Ectodermal cell (in vitro differentiated cells): Measurements from ENCODE around the gene AP2A2.

ENCODE experiments used
- H3K27ac ChIP-seq: 2 replicates; pipeline ENCODE4 v1.7.0; 2013; ENCODE audit warnings: mild to moderate bottlenecking, low read depth, low read length; ENCODE audit not compliant: insufficient read depth, poor library complexity, severe bottlenecking
- H3K27me3 ChIP-seq: 2 replicates; pipeline ENCODE4 v1.7.0; 2013; ENCODE audit warnings: mild to moderate bottlenecking, low read length; ENCODE audit not compliant: insufficient read depth, control insufficient read depth, poor library complexity, severe bottlenecking
- H3K36me3 ChIP-seq: one replicate; pipeline ENCODE4 v1.7.0; 2013; ENCODE audit warnings: low read length; ENCODE audit not compliant: control insufficient read depth, insufficient read depth
- H3K4me1 ChIP-seq: one replicate; pipeline ENCODE4 v1.7.0; 2013; ENCODE audit warnings: low read length; ENCODE audit not compliant: control insufficient read depth, insufficient read depth
- H3K4me3 ChIP-seq: 2 replicates; pipeline ENCODE4 v1.7.0; 2013; ENCODE audit warnings: low read depth, low read length, control low read depth; ENCODE audit not compliant: insufficient read depth
- H3K9me3 ChIP-seq: 2 replicates; pipeline ENCODE4 v1.7.0; 2013; ENCODE audit warnings: mild to moderate bottlenecking, low read length, moderate library complexity; ENCODE audit not compliant: control insufficient read depth
- WGBS, 2 experiments: methylation state at CpG; one replicate each; pipeline ENCODE4 v1.1.7; 2013; ENCODE audit warnings: missing lambda C conversion rate in 2 of 2; 5-methylcytosine and 5-hydroxymethylcytosine counted together

Gene AP2A2

GRCh38 chr11:1033016-1033798 lies 107.5 kb downstream of the AP2A2 start:
- Histone ChIP-seq H3K36me3 (no peaks in the 10 kb centered on the region), H3K27ac (no peak overlapping the region), H3K9me3 (no peaks in the 10 kb centered on the region), H3K27me3 (no peaks in the 10 kb centered on the region), H3K4me3 (no peak overlapping the region), H3K4me1 (peaks cover 7% of the 10 kb centered on the region)
- 93% methylated on average over 38 of the region's 38 CpGs for WGBS, 2 experiments

GRCh38 chr11:1034001-1034400 lies 108.3 kb downstream of the AP2A2 start:
- Histone ChIP-seq H3K4me3 (no peak overlapping the region), H3K4me1 (peaks cover 7% of the 10 kb centered on the region), H3K27me3 (no peaks in the 10 kb centered on the region), H3K9me3 (no peaks in the 10 kb centered on the region), H3K27ac (no peak overlapping the region), H3K36me3 (no peaks in the 10 kb centered on the region)
- WGBS, 2 experiments, result 92 to 96% methylated on average over 8 of the region's 8 CpGs

- Histone ChIP-seq H3K27me3 (no peaks in the 10 kb centered on the region), H3K9me3 (no peaks in the 10 kb centered on the region), H3K27ac (no peak overlapping the region), H3K36me3 (no peaks in the 10 kb centered on the region), H3K4me3 (no peak overlapping the region), H3K4me1 (peaks cover 7% of the 10 kb centered on the region)
- WGBS, 2 experiments, result 88 to 91% methylated on average over 39 of the region's 39 CpGs
These were observed 109.0 kb downstream of the AP2A2 start for GRCh38 chr11:1034456-1035295.

- no peak overlapping the region for H3K27ac ChIP-seq
- H3K27me3 ChIP-seq, result no peaks in the 10 kb centered on the region
- H3K4me1 ChIP-seq, result peaks cover 7% of the 10 kb centered on the region
- H3K4me3 ChIP-seq, result no peak overlapping the region
- H3K36me3 ChIP-seq, result no peaks in the 10 kb centered on the region
- no peaks in the 10 kb centered on the region for H3K9me3 ChIP-seq
- 90 to 92% methylated on average over 29 of the region's 29 CpGs for WGBS, 2 experiments
These were observed 110.1 kb downstream of the AP2A2 start for GRCh38 chr11:1035577-1036283.

- no peaks in the 10 kb centered on the region for H3K27me3 ChIP-seq
- 92 to 93% methylated on average over 42 of the region's 42 CpGs for WGBS, 2 experiments
- H3K36me3 ChIP-seq, result no peaks in the 10 kb centered on the region
- H3K9me3 ChIP-seq, result no peaks in the 10 kb centered on the region
- no peak within 1 kb of the TSS for H3K27ac ChIP-seq
- H3K4me3 ChIP-seq, result no peak within 1 kb of the TSS
- peaks cover 7% of the 10 kb centered on the region for H3K4me1 ChIP-seq
These were observed 110.7 kb downstream of the AP2A2 start, which contains the start of gene MUC6 for GRCh38 chr11:1036303-1036923. Gene MUC6 (minus strand): TSS chr11:1036718. CDS start chr11:1036655, 63 bp downstream.

GRCh38 chr11:1036931-1037330 lies 111.3 kb downstream of the AP2A2 start:
- Histone ChIP-seq H3K9me3 (no peaks in the 10 kb centered on the region), H3K36me3 (no peaks in the 10 kb centered on the region), H3K27ac (no peak overlapping the region), H3K4me3 (no peak overlapping the region), H3K27me3 (no peaks in the 10 kb centered on the region), H3K4me1 (peaks cover 7% of the 10 kb centered on the region)
- WGBS, 2 experiments, result 91 to 93% methylated on average over 13 of the region's 13 CpGs

- WGBS, 2 experiments, result 93% methylated on average over 26 of the region's 26 CpGs
- Histone ChIP-seq H3K27me3 (no peaks in the 10 kb centered on the region), H3K4me1 (peaks cover 7% of the 10 kb centered on the region), H3K36me3 (no peaks in the 10 kb centered on the region), H3K9me3 (no peaks in the 10 kb centered on the region), H3K4me3 (no peak overlapping the region), H3K27ac (no peak overlapping the region)
These were observed 111.9 kb downstream of the AP2A2 start for GRCh38 chr11:1037506-1038055.

GRCh38 chr11:1038361-1038760 lies 112.7 kb downstream of the AP2A2 start:
- Histone ChIP-seq H3K4me3 (no peak overlapping the region), H3K4me1 (peaks cover 7% of the 10 kb centered on the region), H3K9me3 (no peaks in the 10 kb centered on the region), H3K36me3 (no peaks in the 10 kb centered on the region), H3K27ac (no peak overlapping the region), H3K27me3 (no peaks in the 10 kb centered on the region)
- 92 to 94% methylated on average over 10 of the region's 10 CpGs for WGBS, 2 experiments

- Histone ChIP-seq H3K27ac (no peak overlapping the region), H3K4me1 (peaks cover 7% of the 10 kb centered on the region), H3K4me3 (no peak overlapping the region), H3K27me3 (no peaks in the 10 kb centered on the region), H3K36me3 (no peaks in the 10 kb centered on the region), H3K9me3 (no peaks in the 10 kb centered on the region)
- WGBS, 2 experiments, result 91 to 95% methylated on average over 12 of the region's 12 CpGs
These were observed 113.3 kb downstream of the AP2A2 start for GRCh38 chr11:1038921-1039320.
